Lung microvascular endothelial cell (primary cell): ENCODE measurements around the gene PPM1A. TPM values are rescaled to one million over a fixed set of nuclear protein-coding genes. Genes with fewer than 3 reads are reported as not detected.
"Not testable (repeated sequence)": the region's sequence is repeated elsewhere in the genome, so short reads cannot be mapped to it uniquely, and the experiment has no call there.

Experiments used
- DNase-seq, 2 donors: peaks; one replicate each; pipeline versions ENCODE4 v3.0.0 to v3.0.0-alpha.2; 2010; ENCODE audit warnings: low read depth in 2 of 2
- total RNA-seq: library from RNA; depleted of rRNA; stranded (reverse); fragments of >200 nt; gene quantifications from 2 replicates; pipeline ENCODE4 v1.2.1, GENCODE V29; 2014

PPM1A gene
- total RNA-seq, 1 donor from 2014 or later: 13.5 TPM

DNA sequence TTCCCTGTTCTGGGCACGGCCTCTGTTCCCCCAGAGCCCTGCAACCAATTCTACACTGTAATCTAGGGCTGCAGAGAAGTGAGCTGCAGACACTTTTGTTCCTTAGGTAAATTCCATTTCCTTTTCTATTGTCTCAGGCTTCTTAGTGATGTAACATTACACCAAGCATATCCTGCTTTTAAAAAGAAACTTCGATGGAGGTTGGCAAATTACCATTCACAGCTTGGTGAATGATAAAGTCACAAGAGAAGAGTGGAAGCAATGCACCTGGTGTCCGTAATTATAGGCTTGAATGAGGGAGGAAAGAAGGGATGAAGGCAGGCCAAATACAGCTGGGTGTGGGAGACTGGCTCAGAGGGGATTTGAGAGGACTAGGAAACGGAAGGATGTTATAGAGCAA lies 68.6 kb downstream of the PPM1A start:
- peak in 1 of 2 donors; percentile 7 for DNase-seq

DNA sequence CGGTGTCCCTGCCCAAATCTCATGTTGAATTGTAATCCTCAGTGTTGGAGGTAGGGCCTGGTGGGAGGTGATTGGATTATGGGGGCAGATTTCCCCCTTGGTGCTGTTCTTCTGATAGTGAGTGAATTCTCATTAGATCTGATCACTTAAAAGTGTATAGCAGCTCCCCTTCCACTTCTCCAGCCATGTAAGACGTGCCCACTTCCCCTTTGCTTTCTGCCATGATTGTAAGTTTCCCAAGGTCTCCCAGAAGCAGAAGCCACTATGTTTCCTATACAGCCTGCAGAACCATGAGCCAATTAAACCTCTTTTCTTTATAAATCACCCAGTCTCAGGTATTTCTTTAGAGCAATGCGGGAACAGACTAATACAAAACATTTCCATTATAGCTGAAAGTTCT lies 71.8 kb downstream of the PPM1A start:
- DNase-seq: not testable (repeated sequence)

DNA sequence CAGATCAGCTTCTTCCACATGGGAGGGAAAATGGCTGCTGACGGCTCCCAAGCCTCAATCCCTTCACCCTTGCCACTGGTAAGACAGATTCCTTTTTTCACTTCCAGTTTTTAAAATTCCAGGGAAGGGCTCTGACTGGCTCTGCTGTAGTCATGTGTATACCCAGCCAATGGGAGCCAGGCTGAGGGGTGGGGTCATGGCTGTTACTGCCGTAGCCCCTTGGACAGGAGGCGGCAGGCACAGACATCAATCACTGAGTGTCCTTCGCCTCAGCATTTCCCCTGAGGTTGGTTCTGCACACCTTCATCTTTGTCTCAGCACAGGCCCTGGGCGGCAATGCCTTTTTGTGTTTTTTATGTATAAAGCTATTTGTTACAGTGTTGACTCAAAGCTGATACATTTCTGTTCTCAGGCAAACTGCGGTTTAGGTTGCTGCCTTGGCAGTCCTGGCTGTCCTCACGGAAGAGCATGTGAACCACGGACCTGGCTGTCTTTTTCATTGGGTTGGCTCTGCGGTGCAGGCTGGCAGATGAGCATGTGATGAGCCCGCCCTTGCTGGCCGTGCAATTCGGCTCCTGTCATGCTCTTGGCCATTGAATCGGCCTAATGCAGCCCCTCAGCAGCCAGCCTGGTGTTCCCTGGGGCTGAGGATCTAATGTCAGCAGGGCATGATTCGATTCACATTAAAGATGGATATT lies 74.3 kb downstream of the PPM1A start:
- DNase-seq: no peak

DNA sequence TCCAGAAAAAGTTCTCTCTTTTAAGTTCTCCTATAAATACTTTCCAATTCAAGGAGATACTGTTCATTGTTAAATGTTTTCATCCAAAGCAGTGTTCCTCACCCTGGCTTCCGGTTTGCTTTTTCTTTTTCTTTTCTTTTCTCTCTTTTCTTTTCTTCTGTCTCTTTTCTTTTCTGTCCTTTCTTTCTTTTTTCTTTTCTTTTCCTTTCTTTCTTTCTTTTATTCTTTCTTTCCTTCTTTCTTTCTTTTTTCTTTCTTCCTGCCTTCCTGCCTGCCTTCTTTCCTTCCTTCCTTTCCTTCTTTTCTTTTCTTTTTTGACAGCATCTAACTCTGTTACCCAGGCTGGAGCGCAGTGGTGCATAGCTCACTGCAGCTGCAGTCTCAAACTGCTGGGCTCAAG lies 75.8 kb downstream of the PPM1A start:
- no peak for DNase-seq

DNA sequence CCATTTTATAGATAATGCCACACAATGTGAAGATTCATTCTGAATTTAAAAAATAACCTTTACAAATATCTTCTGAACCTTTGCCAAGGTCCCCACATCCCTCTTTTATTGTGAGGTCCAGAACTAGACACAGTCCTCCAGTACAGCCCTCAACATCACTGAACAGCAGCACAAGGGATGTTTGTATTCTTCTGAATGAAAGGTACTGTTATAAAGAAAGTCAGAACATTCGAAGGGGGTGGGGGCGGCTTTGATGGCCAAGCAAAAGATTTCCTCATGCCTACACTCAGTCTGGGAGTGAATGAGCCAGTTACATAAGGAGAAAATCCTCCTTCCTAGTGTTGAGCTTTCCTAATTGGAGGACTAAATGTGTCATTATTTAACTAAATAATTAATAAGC lies 77.3 kb downstream of the PPM1A start:
- no peak for DNase-seq

DNA sequence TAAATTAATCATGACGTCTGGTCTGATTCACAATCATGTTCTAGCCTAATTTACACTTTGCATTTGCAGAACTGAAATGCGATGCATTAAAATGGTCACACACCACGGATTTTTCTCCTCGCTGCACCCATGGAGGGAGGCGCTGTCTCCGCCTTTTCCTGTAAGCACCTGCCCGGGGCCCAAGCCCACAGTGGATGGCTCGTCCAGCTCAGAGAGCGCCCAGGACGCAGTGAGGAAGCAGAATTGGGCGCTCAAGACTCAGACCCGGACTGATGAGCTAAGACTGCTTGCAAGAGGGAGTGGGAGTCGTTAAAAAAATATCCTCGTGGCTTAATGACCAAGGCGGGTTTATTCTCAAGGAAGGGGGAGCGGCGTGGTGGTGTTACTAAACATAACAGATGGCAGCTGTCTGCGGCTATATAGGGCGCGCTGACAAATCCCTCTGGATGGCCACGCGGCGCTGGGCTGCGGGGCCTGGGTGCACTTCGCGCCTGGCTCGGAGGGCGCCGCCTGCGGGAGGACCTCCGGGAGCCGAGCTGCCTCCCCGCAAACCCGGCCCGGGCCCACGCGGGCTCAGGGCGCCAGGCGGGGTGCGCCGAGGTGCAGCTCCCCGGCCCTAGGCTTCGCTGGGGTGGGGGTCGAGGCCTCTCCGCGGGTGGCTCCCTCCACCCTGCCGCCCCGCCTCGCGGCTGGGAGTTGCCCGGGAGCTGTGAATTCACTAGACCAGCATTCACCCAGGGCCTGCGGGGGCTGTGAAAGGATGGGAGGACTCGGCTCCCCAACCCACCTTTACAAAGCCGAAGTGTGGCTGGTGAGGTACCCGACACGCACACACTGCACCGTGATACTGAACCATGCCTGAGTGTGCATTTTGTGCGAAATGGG lies 78.7 kb downstream of the PPM1A start:
- DNase-seq: no peak

DNA sequence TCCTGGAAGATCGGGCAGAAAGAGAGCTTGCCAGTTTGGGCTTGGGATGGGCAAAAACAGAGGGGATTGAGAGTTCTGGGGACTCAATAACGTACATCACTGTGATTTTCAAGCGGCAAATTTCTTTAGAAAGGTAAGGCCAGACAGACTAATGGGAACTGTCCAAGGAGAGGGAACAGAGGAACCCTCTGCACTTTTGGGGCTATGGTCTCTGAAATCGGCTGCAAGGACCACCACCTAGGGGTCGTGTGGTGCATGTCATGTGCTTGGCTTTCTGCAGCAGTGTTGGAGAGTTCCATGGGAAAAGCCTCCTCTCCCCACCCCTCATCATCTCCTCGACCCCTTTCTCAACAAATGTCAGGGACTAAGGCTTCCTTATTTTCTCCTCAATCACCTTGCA lies 79.6 kb downstream of the PPM1A start:
- no peak for DNase-seq

DNA sequence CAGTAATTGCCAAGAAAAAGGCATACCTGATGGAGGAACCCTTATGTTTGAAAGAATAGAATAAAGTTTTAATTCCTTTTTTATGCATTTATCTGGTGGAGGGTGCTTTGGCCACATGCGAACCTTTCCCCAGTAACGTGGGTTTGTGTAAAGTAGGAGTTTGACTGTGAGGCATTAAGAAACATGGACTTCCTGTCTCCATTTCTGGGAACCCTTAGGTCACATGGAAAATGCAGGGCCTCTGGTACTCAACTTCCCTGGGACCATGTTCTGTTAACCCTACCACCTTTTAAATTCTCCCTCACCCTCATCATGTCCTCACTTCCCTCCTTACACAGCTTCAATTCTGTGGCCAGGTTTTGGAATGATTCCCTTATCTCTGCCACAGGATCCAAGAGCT lies 80.3 kb downstream of the PPM1A start:
- DNase-seq: no peak

DNA sequence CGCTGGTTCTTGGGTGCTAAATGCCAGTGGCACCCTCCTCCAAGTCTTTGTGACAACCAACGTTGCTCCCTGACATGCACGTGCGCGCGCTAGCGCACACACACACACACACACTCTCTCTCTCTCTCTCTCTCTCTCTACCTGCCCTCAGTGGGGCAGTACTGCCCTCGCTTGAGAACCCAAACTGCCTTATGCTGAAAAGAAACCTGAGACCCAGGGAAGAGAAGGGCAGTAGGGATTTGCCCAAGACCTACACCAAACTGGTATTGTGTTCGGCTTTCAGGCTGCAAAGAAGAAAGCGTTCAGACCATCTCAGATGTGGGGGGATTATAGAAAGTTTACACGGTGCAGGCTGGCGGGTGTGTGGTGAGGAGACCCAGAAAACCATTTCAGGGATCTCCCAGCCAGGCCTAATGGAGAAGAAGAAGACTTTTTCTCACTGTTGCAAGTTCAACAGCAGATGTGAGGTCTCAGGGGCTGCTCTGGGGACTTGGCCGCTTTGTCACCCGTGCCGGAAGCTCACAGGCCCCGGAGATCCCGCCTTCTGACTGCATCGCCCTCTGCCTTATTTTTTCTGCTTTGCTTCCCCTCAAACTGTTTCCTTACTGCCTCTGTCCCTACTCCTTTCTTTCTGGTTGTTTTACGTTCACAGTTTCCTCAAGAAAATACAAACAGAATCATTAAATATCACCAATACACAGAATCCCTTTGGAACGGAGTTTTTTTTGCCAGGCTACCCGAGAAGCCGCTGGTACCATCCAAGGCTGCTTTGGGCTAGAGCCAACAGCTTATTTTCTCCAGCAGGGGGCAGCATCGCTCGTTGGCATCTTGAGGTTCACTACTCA lies 82.4 kb downstream of the PPM1A start:
- DNase-seq: peak; percentile 64 to 69

DNA sequence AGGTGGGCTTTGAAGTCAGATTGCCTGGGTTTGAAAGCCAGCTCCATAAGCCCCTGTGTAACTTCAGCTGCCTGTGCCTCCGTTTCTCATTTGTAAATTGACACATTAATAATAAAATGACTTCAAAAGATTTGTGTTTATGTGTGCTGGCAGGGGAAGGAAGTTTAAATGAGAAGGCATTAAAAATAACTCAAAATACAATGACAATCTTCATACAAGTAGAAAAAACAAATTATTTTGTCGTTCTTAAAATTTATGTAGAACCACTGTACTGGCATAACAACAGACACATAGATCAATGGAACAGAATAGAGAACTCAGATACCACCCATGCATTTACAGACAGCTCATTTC lies 83.0 kb downstream of the PPM1A start:
- no peak for DNase-seq

DNA sequence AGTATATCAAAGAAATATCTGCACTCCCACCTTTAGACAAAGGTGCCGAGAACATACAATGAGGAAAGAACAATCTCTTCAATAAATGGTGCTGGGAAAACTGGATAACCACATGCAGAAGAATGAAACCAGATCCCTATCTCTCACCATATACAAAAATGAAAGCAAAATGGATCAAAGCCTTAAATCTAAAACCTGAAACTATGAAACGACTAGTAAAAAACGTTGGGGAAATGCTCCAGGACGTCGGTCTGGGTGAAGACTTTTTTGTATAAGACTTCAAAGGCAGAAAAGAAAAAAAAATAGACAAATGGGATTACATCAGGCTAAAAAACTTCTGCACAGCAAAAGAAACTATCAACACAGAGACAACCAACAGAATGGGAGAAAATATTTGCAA lies 83.8 kb downstream of the PPM1A start:
- no peak for DNase-seq

DNA sequence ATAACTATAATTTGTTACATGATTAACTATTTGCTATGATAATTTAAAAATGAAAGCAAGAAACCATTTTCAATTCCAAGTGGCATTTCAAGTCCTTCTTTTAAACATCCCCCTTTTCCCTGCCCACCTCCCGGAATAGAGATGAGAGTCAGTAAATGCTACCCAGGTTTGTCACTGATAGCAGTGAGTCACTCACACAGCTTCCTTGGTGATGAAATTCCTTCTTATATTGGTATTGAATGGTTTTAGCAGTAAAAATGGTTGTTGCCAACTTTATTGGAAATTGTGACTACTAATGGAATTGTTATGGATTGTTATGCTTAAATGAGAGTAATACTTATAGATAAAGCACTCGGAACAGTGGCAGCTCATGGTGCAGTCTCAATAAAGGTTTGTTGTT lies 90.5 kb downstream of the PPM1A start:
- no peak for DNase-seq

DNA sequence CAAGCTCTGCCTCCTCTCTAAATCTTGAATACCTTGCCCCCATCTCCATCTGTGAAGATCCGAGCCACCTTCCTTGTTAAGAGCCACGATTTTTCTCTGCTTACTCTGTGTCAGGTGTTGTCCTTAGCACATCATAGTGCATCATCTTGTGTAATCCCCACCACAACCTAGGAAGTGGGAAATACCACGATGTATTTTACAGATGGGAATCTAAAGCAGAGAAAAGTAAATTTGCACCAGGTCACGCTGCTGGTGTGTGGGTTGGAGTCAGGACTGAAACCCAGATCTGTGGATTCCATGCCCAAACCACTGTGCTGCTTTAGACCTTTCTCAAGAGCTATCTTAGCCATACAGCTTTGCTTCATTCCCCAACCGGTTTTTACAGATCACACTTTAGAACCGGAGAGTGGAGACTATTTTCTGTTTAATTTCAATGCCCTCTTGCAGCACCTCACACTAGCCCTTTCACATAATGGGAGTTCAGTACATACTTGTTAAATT lies 94.6 kb downstream of the PPM1A start:
- no peak for DNase-seq

DNA sequence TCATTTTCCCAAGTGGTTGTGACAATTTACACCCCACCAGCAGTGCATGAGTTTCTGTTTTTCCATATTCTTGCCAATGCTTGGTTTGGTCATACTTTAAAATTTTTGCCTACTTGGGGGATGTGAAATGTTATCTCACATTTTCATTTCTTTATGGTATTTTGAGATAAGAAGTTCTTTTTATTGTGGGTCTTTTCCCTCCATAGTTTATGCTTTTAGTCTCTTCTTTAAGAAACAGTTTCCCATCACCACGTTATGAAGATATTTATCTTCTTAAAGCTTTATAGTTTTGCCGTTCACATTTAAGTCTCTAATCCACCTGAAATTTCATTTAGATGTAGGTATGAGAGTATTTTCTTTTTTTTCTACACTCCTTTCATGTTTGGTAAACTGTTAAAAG lies 95.7 kb downstream of the PPM1A start:
- no peak for DNase-seq

DNA sequence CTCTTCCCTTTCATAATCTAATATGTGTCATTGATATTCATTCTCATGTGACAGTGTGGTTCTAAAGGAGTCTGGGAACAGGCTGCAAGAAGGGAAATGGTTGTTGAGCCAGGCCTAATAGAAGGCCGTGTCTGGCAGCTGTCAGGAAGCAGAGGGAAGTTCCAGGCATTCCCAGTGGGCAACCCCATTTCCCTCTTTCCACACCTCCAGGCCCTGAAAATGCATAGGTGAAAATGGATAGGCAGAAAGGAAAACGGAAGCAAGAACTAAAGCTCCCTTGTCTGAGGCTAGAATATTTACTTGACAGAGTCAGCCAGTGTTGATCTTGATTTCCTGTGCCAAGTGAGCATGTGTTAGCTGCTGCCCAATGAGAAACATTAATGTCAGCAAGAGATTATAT lies 97.7 kb downstream of the PPM1A start:
- peak; percentile 49 to 63 for DNase-seq

DNA sequence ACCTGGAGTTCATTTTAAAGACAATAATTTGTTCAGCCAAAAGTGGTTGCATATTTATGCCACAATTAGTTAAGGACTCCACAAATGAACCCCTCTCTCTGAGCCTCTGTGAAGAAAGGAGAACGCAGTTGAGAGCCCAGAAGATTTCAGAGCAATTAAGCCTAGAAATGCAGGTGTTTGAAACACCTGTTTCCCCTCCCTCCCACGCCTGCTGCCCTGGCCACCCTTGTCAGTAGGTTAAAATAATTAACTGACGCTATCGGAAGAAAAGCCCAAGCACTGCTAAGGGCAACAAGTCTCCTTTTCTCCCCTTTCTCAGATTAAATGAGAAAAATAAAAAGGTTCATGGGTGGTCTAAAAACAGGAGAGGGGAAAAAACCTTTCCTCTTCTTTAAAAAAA lies 99.2 kb downstream of the PPM1A start:
- no peak for DNase-seq

Other genes with a start within 250 kb of the PPM1A start
- gene PCNX4, start 157.3 kb upstream of the PPM1A start, total RNA-seq: 44.0 and 71.0 TPM in 2 replicates
- gene DHRS7, start 83.8 kb upstream of the PPM1A start, total RNA-seq: 71.7 and 123 TPM in 2 replicates
- gene C14orf39, start 236.8 kb downstream of the PPM1A start, total RNA-seq: not detected in 2 replicates